Activated CD8-positive, alpha-beta T cell treated with anti-CD3 and anti-CD28 coated beads for 36 hours (primary cell): Measurements from ENCODE around the gene SERPINB10. TPM values are rescaled to one million over a fixed set of nuclear protein-coding genes. Genes with fewer than 3 reads are reported as not detected.

Experiments used
- ATAC-seq: fragments of 200-7000 bp; cut with Tn5 transposase; one replicate; pipeline ENCODE4 v1.10.0; 2021; ENCODE audit warnings: mild to moderate bottlenecking, moderate library complexity
- CTCF ChIA-PET: fragments of 350-600 bp; sonication (Branson Sonifier 250); formaldehyde crosslinking; loops from one replicate; lab custom pipeline; 2021; ENCODE audit warnings: antibody characterized with exemption; lab: Charles Lee
- POLR2A ChIA-PET: fragments of 350-600 bp; sonication (Branson Sonifier 250); formaldehyde crosslinking; loops from one replicate; lab custom pipeline; 2021; ENCODE audit warnings: antibody characterized with exemption; lab: Charles Lee
- DNase-seq: peaks from one replicate; pipeline ENCODE4 v3.0.0-alpha.2; 2020
- H3K27ac Mint-ChIP-seq: one replicate; pipeline ENCODE4 v1.8.0; 2021; ENCODE audit warnings: mild to moderate bottlenecking, mixed read lengths
- H3K27me3 Mint-ChIP-seq: one replicate; pipeline ENCODE4 v1.8.0; 2021; ENCODE audit warnings: mixed read lengths
- H3K36me3 Mint-ChIP-seq: one replicate; pipeline ENCODE4 v1.8.0; 2021; ENCODE audit warnings: low read depth, mixed read lengths
- H3K4me1 Mint-ChIP-seq: one replicate; pipeline ENCODE4 v1.8.0; 2021; ENCODE audit warnings: low read depth, mixed read lengths
- H3K4me3 Mint-ChIP-seq: one replicate; pipeline ENCODE4 v1.8.0; 2021; ENCODE audit warnings: mild to moderate bottlenecking, moderate library complexity, mixed read lengths
- H3K9me3 Mint-ChIP-seq: one replicate; pipeline ENCODE4 v1.8.0; 2021; ENCODE audit warnings: mixed read lengths
- intact Hi-C: fragments of 100-400 bp; cut with micrococcal nuclease; formaldehyde crosslinking; loops from one replicate; pipeline ENCODE4 v1.10.0; 2022
- total RNA-seq, 2 experiments: library from RNA; stranded (reverse); gene quantifications; one replicate each; pipeline ENCODE4 v1.2.3, GENCODE V29; 2021
- TF ChIP-seq, protein P1 (sequence below): fragments of 200-600 bp; IDR thresholded peaks from one replicate; pipeline ENCODE4 v1.8.0; 2022; ENCODE audit warnings: antibody characterized with exemption, mild to moderate bottlenecking

SERPINB10 gene, protein sequence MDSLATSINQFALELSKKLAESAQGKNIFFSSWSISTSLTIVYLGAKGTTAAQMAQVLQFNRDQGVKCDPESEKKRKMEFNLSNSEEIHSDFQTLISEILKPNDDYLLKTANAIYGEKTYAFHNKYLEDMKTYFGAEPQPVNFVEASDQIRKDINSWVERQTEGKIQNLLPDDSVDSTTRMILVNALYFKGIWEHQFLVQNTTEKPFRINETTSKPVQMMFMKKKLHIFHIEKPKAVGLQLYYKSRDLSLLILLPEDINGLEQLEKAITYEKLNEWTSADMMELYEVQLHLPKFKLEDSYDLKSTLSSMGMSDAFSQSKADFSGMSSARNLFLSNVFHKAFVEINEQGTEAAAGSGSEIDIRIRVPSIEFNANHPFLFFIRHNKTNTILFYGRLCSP
- total RNA-seq: not detected

DNA sequence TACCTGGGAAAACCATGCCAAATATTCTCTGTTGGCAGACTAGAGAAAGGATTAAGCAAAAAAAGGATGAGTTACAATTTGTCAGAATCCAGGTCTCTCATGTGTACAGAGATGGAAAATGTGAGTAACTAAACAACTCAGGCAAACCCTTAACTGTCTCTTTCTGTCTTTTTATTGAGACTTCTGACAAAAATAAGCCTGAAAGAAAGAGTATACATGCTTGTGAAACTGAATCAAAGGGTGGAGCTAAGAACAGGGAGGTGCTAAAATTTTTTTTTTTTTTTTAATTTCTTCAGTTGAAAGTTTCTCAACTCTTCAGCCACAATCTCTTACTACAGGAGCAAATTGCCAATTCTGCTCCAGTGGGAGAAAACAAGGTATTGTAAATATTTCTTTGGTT lies at the start of gene SERPINB10:
SERPINB10 (plus strand) TSS at position 295 of the 400 bp plus-strand sequence. CDS start 7,553 bp downstream, outside the sequence.
- Mint-ChIP-seq H3K9me3 (no peaks in the 10 kb centered on the region), H3K36me3 (no peaks in the 10 kb centered on the region), H3K27ac (no peak within 1 kb of the TSS), H3K4me3 (no peak within 1 kb of the TSS), H3K4me1 (peaks cover 2% of the 10 kb centered on the region), H3K27me3 (peaks cover 17% of the 10 kb centered on the region)
- ATAC-seq (no peak), DNase-seq (no peak)
- POLR2A ChIA-PET: no interaction called here
- TF ChIP-seq, protein P1, sequence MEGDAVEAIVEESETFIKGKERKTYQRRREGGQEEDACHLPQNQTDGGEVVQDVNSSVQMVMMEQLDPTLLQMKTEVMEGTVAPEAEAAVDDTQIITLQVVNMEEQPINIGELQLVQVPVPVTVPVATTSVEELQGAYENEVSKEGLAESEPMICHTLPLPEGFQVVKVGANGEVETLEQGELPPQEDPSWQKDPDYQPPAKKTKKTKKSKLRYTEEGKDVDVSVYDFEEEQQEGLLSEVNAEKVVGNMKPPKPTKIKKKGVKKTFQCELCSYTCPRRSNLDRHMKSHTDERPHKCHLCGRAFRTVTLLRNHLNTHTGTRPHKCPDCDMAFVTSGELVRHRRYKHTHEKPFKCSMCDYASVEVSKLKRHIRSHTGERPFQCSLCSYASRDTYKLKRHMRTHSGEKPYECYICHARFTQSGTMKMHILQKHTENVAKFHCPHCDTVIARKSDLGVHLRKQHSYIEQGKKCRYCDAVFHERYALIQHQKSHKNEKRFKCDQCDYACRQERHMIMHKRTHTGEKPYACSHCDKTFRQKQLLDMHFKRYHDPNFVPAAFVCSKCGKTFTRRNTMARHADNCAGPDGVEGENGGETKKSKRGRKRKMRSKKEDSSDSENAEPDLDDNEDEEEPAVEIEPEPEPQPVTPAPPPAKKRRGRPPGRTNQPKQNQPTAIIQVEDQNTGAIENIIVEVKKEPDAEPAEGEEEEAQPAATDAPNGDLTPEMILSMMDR: no peak
- intact Hi-C loops: no loop called here
- CTCF ChIA-PET: no interaction called here

DNA sequence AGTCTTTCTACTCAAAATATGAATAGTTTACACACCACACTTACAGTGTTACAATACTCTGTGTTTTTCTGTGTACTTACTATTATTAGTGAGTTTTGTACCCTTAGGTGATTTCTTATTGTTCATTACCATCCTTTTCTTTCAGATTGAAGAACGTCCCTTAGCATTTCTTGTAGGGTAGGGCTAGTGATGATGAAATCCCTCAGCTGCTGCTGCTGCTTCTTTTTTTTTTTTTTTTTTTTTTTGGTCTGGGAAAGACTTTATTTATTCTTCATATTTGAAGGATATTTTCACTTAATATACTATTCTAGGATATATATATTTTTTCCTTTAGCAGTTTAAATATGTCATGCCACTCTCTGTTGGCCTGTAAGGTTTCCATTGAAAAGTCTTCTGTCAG lies 49.3 kb upstream of the SERPINB10 start:
- no peaks in the 10 kb centered on the region for H3K9me3 Mint-ChIP-seq
- intact Hi-C loops: no loop called here
- CTCF ChIA-PET: no interaction called here

DNA sequence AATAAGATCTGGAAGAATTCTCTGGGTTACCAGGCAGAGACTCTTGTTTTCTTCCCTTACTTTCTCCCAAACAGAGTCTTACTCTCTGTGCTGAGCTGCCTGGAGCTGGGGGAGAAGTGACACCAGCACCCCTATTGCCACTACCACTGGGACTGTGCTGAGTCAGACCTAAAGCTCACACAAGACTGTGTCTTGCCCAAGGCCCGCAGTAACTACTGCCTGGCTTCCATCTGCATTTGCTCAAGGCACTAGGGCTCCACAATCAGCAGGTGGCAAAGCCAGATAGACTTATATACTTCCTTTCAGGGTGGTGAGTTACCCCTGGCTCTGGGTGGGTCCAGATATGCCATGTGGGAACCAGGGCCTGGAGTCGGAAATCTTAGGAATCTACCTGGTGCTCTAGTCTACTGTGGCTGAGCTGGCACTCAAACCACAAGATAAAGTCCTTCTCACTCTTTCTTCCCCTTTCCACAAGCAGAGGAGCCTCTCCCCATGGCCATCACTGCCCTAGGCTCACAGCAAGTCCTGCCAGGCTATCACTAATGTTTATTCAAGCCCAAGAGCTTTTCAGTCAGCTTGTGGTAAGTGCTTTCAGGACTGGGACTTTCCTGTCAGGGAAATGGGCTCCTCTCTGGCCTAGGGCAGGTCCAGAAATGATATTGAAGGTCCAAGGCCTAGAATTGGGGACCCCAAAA lies 47.8 kb upstream of the SERPINB10 start:
- TF ChIP-seq, protein P1: no peak
- ATAC-seq: no peak
- no peak for DNase-seq
- Mint-ChIP-seq H3K27ac (no peak overlapping the region), H3K4me3 (no peak overlapping the region), H3K9me3 (no peaks in the 10 kb centered on the region), H3K27me3 (peaks cover 3% of the 10 kb centered on the region), H3K4me1 (no peaks in the 10 kb centered on the region), H3K36me3 (no peaks in the 10 kb centered on the region)
- CTCF ChIA-PET: no interaction called here
- POLR2A ChIA-PET: no interaction called here
- intact Hi-C loops: no loop called here

More for the DNA sequence above, 49.3 kb upstream of the SERPINB10 start:
- ATAC-seq (no peak), DNase-seq (no peak)
- TF ChIP-seq, protein P1: no peak
- POLR2A ChIA-PET: no interaction called here
- Mint-ChIP-seq H3K36me3 (no peaks in the 10 kb centered on the region), H3K27ac (no peak overlapping the region), H3K27me3 (peaks cover 3% of the 10 kb centered on the region), H3K4me3 (no peak overlapping the region), H3K4me1 (no peaks in the 10 kb centered on the region)

DNA sequence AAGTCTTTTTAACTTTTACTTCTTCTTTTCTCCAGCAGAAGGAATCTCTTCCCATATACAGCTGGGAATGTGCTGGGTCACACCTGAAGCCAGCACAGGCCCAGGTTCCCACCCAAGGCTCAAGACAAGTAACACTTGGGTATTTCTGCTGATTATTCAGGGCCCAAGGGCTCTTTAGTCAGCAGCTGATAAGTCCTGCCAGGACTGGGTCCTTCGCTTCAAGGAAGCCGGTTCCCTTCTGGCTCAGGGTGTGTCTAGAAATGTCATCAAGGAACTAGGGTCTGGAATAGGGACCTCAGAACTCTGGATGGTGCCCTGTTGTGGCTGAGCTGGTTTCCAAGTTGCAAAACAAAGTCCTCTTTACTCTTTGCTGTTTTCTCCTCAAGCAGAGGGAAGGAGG lies 47.2 kb upstream of the SERPINB10 start:
- TF ChIP-seq, protein P1: no peak
- POLR2A ChIA-PET: no interaction called here

More for the DNA sequence above, 47.2 kb upstream of the SERPINB10 start:
- ATAC-seq (no peak), DNase-seq (no peak)
- Mint-ChIP-seq H3K36me3 (no peaks in the 10 kb centered on the region), H3K27ac (no peak overlapping the region), H3K4me1 (no peaks in the 10 kb centered on the region), H3K9me3 (no peaks in the 10 kb centered on the region), H3K4me3 (no peak overlapping the region), H3K27me3 (peaks cover 3% of the 10 kb centered on the region)
- CTCF ChIA-PET: no interaction called here
- intact Hi-C loops: no loop called here
